Measurements from ENCODE around the gene LRATD1. TPM values are rescaled to one million over a fixed set of nuclear protein-coding genes. Genes with fewer than 3 reads are reported as not detected.

The LRATD1 gene
- total RNA-seq, 2 experiments from 2014 or later: not detected

- ChIA-PET CTCF (ENCODE audit: unreplicated experiment) (no interaction called here), POLR2A (no interaction called here)
- Histone ChIP-seq H2AFZ (ENCODE audit: low read length) (no peak overlapping the region), H3K27ac (ENCODE audit: low read depth, low read length, poor library complexity, severe bottlenecking) (no peak overlapping the region), H3K9me2 (ENCODE audit: insufficient read depth, low read length) (no peaks in the 10 kb centered on the region), H3K4me1 (ENCODE audit: insufficient read depth, low read length, poor library complexity, severe bottlenecking) (no peaks in the 10 kb centered on the region), H3K36me3 (ENCODE audit: insufficient read depth, low read length) (no peaks in the 10 kb centered on the region), H3K9me3 (ENCODE audit: low read length) (no peaks in the 10 kb centered on the region), H4K20me1 (ENCODE audit: insufficient read depth, low read length) (no peaks in the 10 kb centered on the region), H3K4me3 (ENCODE audit: low read depth, low read length, poor library complexity, severe bottlenecking) (no peak overlapping the region), H3K4me2 (ENCODE audit: low read length) (no peak overlapping the region), H3K79me2 (ENCODE audit: insufficient read depth, low read depth, low read length) (no peaks in the 10 kb centered on the region)
- intact Hi-C loops (cut with micrococcal nuclease; ENCODE audit: unreplicated experiment): no loop called here
- no TSS peak for BruUV-seq (replicated peaks)
- no peak for TF ChIP-seq CTCF (conservative IDR thresholded peaks at IDR 0.05; ENCODE audit: low read length)
- TF ChIP-seq EZH2phosphoT487 (IDR thresholded peaks at IDR 0.05; ENCODE audit: borderline replicate concordance, low read depth, low read length): no peak
- DNase-seq (ENCODE audit: low spot score): no peak
Observed at GRCh38 chr2:14634182-14634488, 1.6 kb downstream of the LRATD1 start.

GRCh38 chr2:14634489-14635390 lies 2.2 kb downstream of the LRATD1 start:
- intact Hi-C loops (cut with micrococcal nuclease; ENCODE audit: unreplicated experiment): no loop called here
- H3K9me3 ChIP-seq (ENCODE audit: low read length): no peaks in the 10 kb centered on the region
- CTCF ChIA-PET (ENCODE audit: unreplicated experiment): no interaction called here
- no peaks in the 10 kb centered on the region for H3K36me3 ChIP-seq (ENCODE audit: insufficient read depth, low read length)
- no peaks in the 10 kb centered on the region for H3K4me1 ChIP-seq (ENCODE audit: insufficient read depth, low read length, poor library complexity, severe bottlenecking)
- no peak for TF ChIP-seq CTCF (conservative IDR thresholded peaks at IDR 0.05; ENCODE audit: low read length)
- no peak for TF ChIP-seq EZH2phosphoT487 (IDR thresholded peaks at IDR 0.05; ENCODE audit: borderline replicate concordance, low read depth, low read length)
- H3K4me2 ChIP-seq (ENCODE audit: low read length): no peak overlapping the region
- no peaks in the 10 kb centered on the region for H4K20me1 ChIP-seq (ENCODE audit: insufficient read depth, low read length)
- no peak overlapping the region for H2AFZ ChIP-seq (ENCODE audit: low read length)
- no peak overlapping the region for H3K4me3 ChIP-seq (ENCODE audit: low read depth, low read length, poor library complexity, severe bottlenecking)
- H3K27ac ChIP-seq (ENCODE audit: low read depth, low read length, poor library complexity, severe bottlenecking): no peak overlapping the region
- BruUV-seq (replicated peaks): no TSS peak
- no peaks in the 10 kb centered on the region for H3K79me2 ChIP-seq (ENCODE audit: insufficient read depth, low read depth, low read length)
- POLR2A ChIA-PET: no interaction called here
- no peak for DNase-seq (ENCODE audit: low spot score)
- no peaks in the 10 kb centered on the region for H3K9me2 ChIP-seq (ENCODE audit: insufficient read depth, low read length)

- Histone ChIP-seq H3K36me3 (ENCODE audit: insufficient read depth, low read length) (no peaks in the 10 kb centered on the region), H3K27ac (ENCODE audit: low read depth, low read length, poor library complexity, severe bottlenecking) (no peak overlapping the region), H4K20me1 (ENCODE audit: insufficient read depth, low read length) (no peaks in the 10 kb centered on the region), H2AFZ (ENCODE audit: low read length) (no peak overlapping the region), H3K9me3 (ENCODE audit: low read length) (no peaks in the 10 kb centered on the region), H3K9me2 (ENCODE audit: insufficient read depth, low read length) (no peaks in the 10 kb centered on the region), H3K4me3 (ENCODE audit: low read depth, low read length, poor library complexity, severe bottlenecking) (no peak overlapping the region), H3K4me1 (ENCODE audit: insufficient read depth, low read length, poor library complexity, severe bottlenecking) (no peaks in the 10 kb centered on the region), H3K4me2 (ENCODE audit: low read length) (no peak overlapping the region), H3K79me2 (ENCODE audit: insufficient read depth, low read depth, low read length) (no peaks in the 10 kb centered on the region)
- TF ChIP-seq CTCF (conservative IDR thresholded peaks at IDR 0.05; ENCODE audit: low read length) (no peak), EZH2phosphoT487 (IDR thresholded peaks at IDR 0.05; ENCODE audit: borderline replicate concordance, low read depth, low read length) (no peak)
- intact Hi-C loops (cut with micrococcal nuclease; ENCODE audit: unreplicated experiment): no loop called here
- no TSS peak for BruUV-seq (replicated peaks)
- DNase-seq (ENCODE audit: low spot score): no peak
- ChIA-PET POLR2A (no interaction called here), CTCF (ENCODE audit: unreplicated experiment) (no interaction called here)
Observed at GRCh38 chr2:14635391-14635871, 2.9 kb downstream of the LRATD1 start.

Measured in OCI-LY7 (cell line).